Measurements from ENCODE around the gene COLGALT1. TPM values are rescaled to one million over a fixed set of nuclear protein-coding genes. Genes with fewer than 3 reads are reported as not detected.

The COLGALT1 gene
- total RNA-seq, 1 experiment from 2014 or later: 86.0 TPM

GRCh38 chr19:17602217-17602616, 46.8 kb downstream of the COLGALT1 start (continued):
- TF ChIP-seq, protein P1, sequence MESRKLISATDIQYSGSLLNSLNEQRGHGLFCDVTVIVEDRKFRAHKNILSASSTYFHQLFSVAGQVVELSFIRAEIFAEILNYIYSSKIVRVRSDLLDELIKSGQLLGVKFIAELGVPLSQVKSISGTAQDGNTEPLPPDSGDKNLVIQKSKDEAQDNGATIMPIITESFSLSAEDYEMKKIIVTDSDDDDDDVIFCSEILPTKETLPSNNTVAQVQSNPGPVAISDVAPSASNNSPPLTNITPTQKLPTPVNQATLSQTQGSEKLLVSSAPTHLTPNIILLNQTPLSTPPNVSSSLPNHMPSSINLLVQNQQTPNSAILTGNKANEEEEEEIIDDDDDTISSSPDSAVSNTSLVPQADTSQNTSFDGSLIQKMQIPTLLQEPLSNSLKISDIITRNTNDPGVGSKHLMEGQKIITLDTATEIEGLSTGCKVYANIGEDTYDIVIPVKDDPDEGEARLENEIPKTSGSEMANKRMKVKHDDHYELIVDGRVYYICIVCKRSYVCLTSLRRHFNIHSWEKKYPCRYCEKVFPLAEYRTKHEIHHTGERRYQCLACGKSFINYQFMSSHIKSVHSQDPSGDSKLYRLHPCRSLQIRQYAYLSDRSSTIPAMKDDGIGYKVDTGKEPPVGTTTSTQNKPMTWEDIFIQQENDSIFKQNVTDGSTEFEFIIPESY (IDR thresholded peaks at IDR 0.05; ENCODE audit: extremely low read depth, insufficient replicate concordance, low read length): no peak
- TF ChIP-seq POLR2A (IDR thresholded peaks at IDR 0.05; ENCODE audit: borderline replicate concordance, extremely low read depth, insufficient read depth, insufficient read length) (no peak), TCF7L2 (IDR thresholded peaks at IDR 0.05; ENCODE audit: borderline replicate concordance, extremely low read depth, insufficient read depth, insufficient read length) (no peak)

GRCh38 chr19:17602872-17603510, 47.5 kb downstream of the COLGALT1 start:
- no peak overlapping the region for H3K4me2 ChIP-seq (ENCODE audit: low read length)
- RAD21 ChIA-PET (ENCODE audit: low non-redundant PET in 1 of 2, low total read pairs in 2 of 2, uncharacterized antibody in 2 of 2, unreplicated experiment in 2 of 2): no interaction called here

More at GRCh38 chr19:17602872-17603510, 47.5 kb downstream of the COLGALT1 start:
- no peak overlapping the region for H3K4me3 ChIP-seq (replicated peaks in 1 of 2; ENCODE audit: low read depth in 1 of 2, low read length in 2 of 2)
- ATAC-seq (no peak), DNase-seq (ENCODE audit: low read depth, low spot score) (no peak)
- POLR2A ChIA-PET: no interaction called here
- no TSS peak for BruUV-seq (replicated peaks)
- H3K9me2 ChIP-seq (ENCODE audit: insufficient read depth): no peaks in the 10 kb centered on the region
- no peaks in the 10 kb centered on the region for H3K36me3 ChIP-seq (ENCODE audit: control insufficient read depth in 1 of 2, insufficient read depth in 2 of 2, low read length in 2 of 2)
- intact Hi-C loops (cut with micrococcal nuclease): no loop called here
- no peaks in the 10 kb centered on the region for H3K9me3 ChIP-seq (ENCODE audit: control insufficient read depth in 1 of 2, insufficient read depth in 1 of 2, low read depth in 1 of 2, low read length in 2 of 2)
- peaks cover 8 to 19% of the 10 kb centered on the region in 2 experiments for H3K4me1 ChIP-seq (ENCODE audit: control insufficient read depth in 1 of 2, insufficient read depth in 2 of 2, low read length in 2 of 2)
- no peaks in the 10 kb centered on the region for H4K20me1 ChIP-seq (ENCODE audit: insufficient read depth)
- CTCF ChIA-PET: no interaction called here
- no peaks in the 10 kb centered on the region for H3K79me2 ChIP-seq (ENCODE audit: insufficient read depth, low read length)
- no peak overlapping the region for H3K9ac ChIP-seq (ENCODE audit: low read length)
- no peak overlapping the region for H3K27ac ChIP-seq (ENCODE audit: low read depth, low read length)
- H2AFZ ChIP-seq (ENCODE audit: low read depth, low read length, poor library complexity, severe bottlenecking): no peak overlapping the region
- TF ChIP-seq, protein P1 (IDR thresholded peaks at IDR 0.05; ENCODE audit: extremely low read depth, insufficient replicate concordance, low read length): no peak
- TF ChIP-seq JUND (IDR thresholded peaks at IDR 0.05) (no peak), SRF (IDR thresholded peaks at IDR 0.05; ENCODE audit: low read depth) (no peak), RAD21 (IDR thresholded peaks at IDR 0.05; ENCODE audit: low read depth) (no peak), ATF3 (IDR thresholded peaks at IDR 0.05) (no peak), TCF7L2 (IDR thresholded peaks at IDR 0.05; ENCODE audit: borderline replicate concordance, extremely low read depth, insufficient read depth, insufficient read length) (no peak), CTCF (IDR thresholded peaks at IDR 0.05 in 2 of 3, conservative IDR thresholded peaks at IDR 0.05 in 1 of 3; ENCODE audit: borderline replicate concordance in 1 of 3, insufficient read depth in 1 of 3, low read depth in 2 of 3, low read length in 2 of 3) (no peak), CBX3 (IDR thresholded peaks at IDR 0.05; ENCODE audit: low read depth) (no peak), SIN3A (IDR thresholded peaks at IDR 0.05; ENCODE audit: low read depth) (no peak), POLR2A (IDR thresholded peaks at IDR 0.05; ENCODE audit: borderline replicate concordance, extremely low read depth, insufficient read depth, insufficient read length) (no peak), EGR1 (IDR thresholded peaks at IDR 0.05; ENCODE audit: low read depth) (no peak), REST (IDR thresholded peaks at IDR 0.05; ENCODE audit: low read depth) (no peak), SP1 (IDR thresholded peaks at IDR 0.05; ENCODE audit: low read depth) (no peak), ZNF274 (IDR thresholded peaks at IDR 0.05; ENCODE audit: low read depth, low read length) (no peak)
- H3K27me3 ChIP-seq (ENCODE audit: insufficient read depth, low read length): no peaks in the 10 kb centered on the region

Data from HCT116 (cell line).